HepG2 (cell line): ENCODE results near the gene PSAPL1.

Source experiments
- NR1H2 ChIP-seq: sonication (generic); formaldehyde crosslinking; IDR thresholded peaks from 2 replicates; pipeline ENCODE4 v1.8.1; 2022; ENCODE audit warnings: low read depth, missing genetic modification reagents, borderline replicate concordance
- ZNF281 ChIP-seq: sonication (generic); formaldehyde crosslinking; IDR thresholded peaks from 2 replicates; pipeline ENCODE4 v1.4.0; 2020; ENCODE audit warnings: missing genetic modification reagents, borderline replicate concordance

DNA sequence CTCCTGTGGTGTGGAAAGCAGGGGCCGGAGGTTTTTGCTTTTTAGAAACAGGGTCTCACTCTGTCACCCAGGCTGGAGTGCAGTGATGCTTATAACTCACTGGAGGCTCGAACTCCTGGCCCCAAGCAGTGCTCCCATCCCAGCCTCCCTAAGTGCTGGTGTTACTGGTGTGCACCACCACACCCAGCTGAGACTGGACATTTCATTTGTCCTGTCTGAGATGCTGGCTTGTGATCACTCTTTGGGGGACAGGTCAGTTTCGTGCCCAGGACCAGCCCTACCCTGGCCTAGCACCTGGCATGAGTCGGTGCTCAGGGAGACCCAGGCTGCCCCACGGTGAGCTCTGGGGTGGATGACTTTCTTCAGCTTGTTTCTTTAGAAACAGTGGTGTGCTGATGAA lies 11.3 kb downstream of the PSAPL1 start:
- TF ChIP-seq NR1H2 (CRISPR knock-in tag) (no peak), ZNF281 (CRISPR knock-in tag) (no peak)
